Nasal cavity respiratory epithelium epithelial cell of viscerocranial mucosa (primary cell): ENCODE results near the gene CFAP46. TPM values are rescaled to one million over a fixed set of nuclear protein-coding genes. Genes with fewer than 3 reads are reported as not detected.

ENCODE experiments used
- total RNA-seq: library from RNA; depleted of rRNA; stranded (reverse); fragments of >200 nt; gene quantifications from 2 replicates; pipeline ENCODE4 v1.2.3, GENCODE V29; 2014

Gene CFAP46
- under 0.01 and 0.28 TPM in 2 replicates for total RNA-seq

GRCh38 chr10:132942101-132943057 is at the start of gene CFAP46:
Gene CFAP46, minus strand, starts transcription at chr10:132942570. Its CDS starts 86 bp downstream, at chr10:132942484.

GRCh38 chr10:132785723-132786475 is 156.5 kb downstream of the CFAP46 start, which contains the start of gene NKX6-2:
Gene NKX6-2, minus strand, starts transcription at chr10:132786147. Its CDS starts 199 bp downstream, at chr10:132785948.

Other genes with a start within 250 kb of the CFAP46 start
- not detected in 2 replicates for gene NKX6-2, start 156.4 kb downstream of the CFAP46 start, total RNA-seq
- gene ADGRA1, start 145.4 kb upstream of the CFAP46 start, total RNA-seq = not detected in 2 replicates
- gene KNDC1, start 217.6 kb upstream of the CFAP46 start, total RNA-seq = under 0.01 and 0.07 TPM in 2 replicates